K562 (cell line): ENCODE results near the gene LENG9. TPM values are rescaled to one million over a fixed set of nuclear protein-coding genes. Genes with fewer than 3 reads are reported as not detected.
A peak's percentile ranks its signal among the peaks of the same experiment; 100 is the strongest.

ENCODE experiments used
- ATF7 ChIP-seq: fragments of 450-650 bp; IDR thresholded peaks from 2 replicates; pipeline ENCODE4 v1.7.1; 2014; ENCODE audit warnings: mild to moderate bottlenecking, moderate library complexity
- BRD4 ChIP-seq: fragments of 200-600 bp; sonication (generic); IDR thresholded peaks from 2 replicates; pipeline ENCODE4 v1.6.1; 2017; ENCODE audit warnings: inconsistent platforms
- ELF4 ChIP-seq: fragments of 450-650 bp; formaldehyde crosslinking; IDR thresholded peaks from 2 replicates; pipeline ENCODE4 v1.4.0; 2022; ENCODE audit warnings: missing genetic modification characterization
- KAT7 ChIP-seq: sonication (generic); formaldehyde crosslinking; IDR thresholded peaks from 2 replicates; pipeline ENCODE4 v1.8.0; 2022; ENCODE audit warnings: missing genetic modification reagents, mild to moderate bottlenecking, borderline replicate concordance
- KDM2B ChIP-seq: fragments of 250-450 bp; sonication (Bioruptor Pico); IDR thresholded peaks from 2 replicates; pipeline ENCODE4 v1.8.0; 2021; ENCODE audit warnings: mild to moderate bottlenecking, moderate library complexity
- MXI1 ChIP-seq: IDR thresholded peaks from 2 replicates; pipeline ENCODE4 v1.6.1; 2011; ENCODE audit warnings: low read depth, mild to moderate bottlenecking, improper control_type of control experiment, low read length
- NR3C1 ChIP-seq: sonication (generic); formaldehyde crosslinking; IDR thresholded peaks from 2 replicates; pipeline ENCODE4 v1.8.1; 2022; ENCODE audit warnings: missing genetic modification reagents
- PURB ChIP-seq: sonication (generic); formaldehyde crosslinking; IDR thresholded peaks from 2 replicates; pipeline ENCODE4 v1.9.0; 2021; ENCODE audit warnings: low read depth, mild to moderate bottlenecking, missing genetic modification reagents
- RAD21 ChIP-seq, 2 experiments: fragments of 250-450 bp in 1 of 2; fragments of 450-650 bp in 1 of 2; sonication (Bioruptor Pico) in 1 of 2; formaldehyde crosslinking in 1 of 2; IDR thresholded peaks in 1 of 2; conservative IDR thresholded peaks in 1 of 2; 2 replicates each; pipeline versions ENCODE4 v1.4.0 to v1.8.0; 2020 to 2022; ENCODE audit warnings: mild to moderate bottlenecking in 2 of 2, moderate library complexity in 1 of 2
- SOX6 ChIP-seq: fragments of 450-650 bp; IDR thresholded peaks from 2 replicates; pipeline ENCODE4 v1.6.1; 2014; ENCODE audit warnings: mild to moderate bottlenecking
- SRSF9 ChIP-seq: fragments of 200-400 bp; formaldehyde crosslinking; IDR thresholded peaks from 2 replicates; pipeline ENCODE4 v1.6.1; 2017; ENCODE audit warnings: low read depth, low read length, borderline replicate concordance
- TOE1 ChIP-seq, 2 experiments: fragments of 450-650 bp in 1 of 2; sonication (generic) in 1 of 2; formaldehyde crosslinking in 1 of 2; IDR thresholded peaks; 2 replicates each; pipeline versions ENCODE4 v1.7.1 to v1.8.0; 2016 to 2022; ENCODE audit warnings: borderline replicate concordance in 2 of 2, mild to moderate bottlenecking in 2 of 2, antibody characterized with exemption in 1 of 2, inconsistent platforms in 1 of 2, low read depth in 1 of 2, missing genetic modification reagents in 1 of 2, moderate library complexity in 1 of 2
- ZC3H4 ChIP-seq: sonication (generic); formaldehyde crosslinking; IDR thresholded peaks from 2 replicates; pipeline ENCODE4 v1.9.0; 2021; ENCODE audit warnings: missing genetic modification reagents, borderline replicate concordance
- polyA plus RNA-seq, 8 experiments: library from polyadenylated mRNA; depleted of rRNA in 4 of 8; stranded (reverse) in 5 of 8; unstranded in 3 of 8; fragments of >200 nt; fragmentation: Nextera tagmentation in 2 of 8; fragmentation: Illumina TruSeq in 1 of 8; extraction: Ambion mirVana in 2 of 8; extraction: Trizol in 1 of 8; gene quantifications; 2 replicates each; pipeline versions ENCODE4 v1.2.1 to v1.2.3, GENCODE V29; 2011 to 2014; ENCODE audit warnings: inconsistent platforms in 1 of 8, missing spikeins in 1 of 8
- total RNA-seq, 7 experiments: library from RNA; depleted of rRNA in 6 of 7; stranded (reverse); fragments of >200 nt in 6 of 7; fragmentation: Illumina TruSeq in 2 of 7; extraction: Trizol in 2 of 7; gene quantifications; 2 replicates each; pipeline versions ENCODE4 v1.2.1 to v1.2.3, GENCODE V29; 2011 to 2021; ENCODE audit warnings: low replicate concordance in 1 of 7
- TF ChIP-seq, protein P1 (sequence below): fragments of 450-650 bp; IDR thresholded peaks from 2 replicates; pipeline ENCODE4 v1.6.1; 2017; ENCODE audit warnings: antibody characterized with exemption, mild to moderate bottlenecking
- TF ChIP-seq, protein P2 (sequence below), 2 experiments: fragments of 450-650 bp; IDR thresholded peaks; 2 replicates each; pipeline ENCODE4 v1.6.1; 2016
- TF ChIP-seq, protein P3 (sequence below): fragments of 250-450 bp; sonication (Bioruptor Pico); IDR thresholded peaks from 2 replicates; pipeline ENCODE4 v1.8.0; 2022; ENCODE audit warnings: moderate library complexity, mild to moderate bottlenecking, inconsistent platforms
- TF ChIP-seq, protein P4 (sequence below): sonication (generic); formaldehyde crosslinking; IDR thresholded peaks from 2 replicates; pipeline ENCODE4 v1.8.0; 2022; ENCODE audit warnings: mild to moderate bottlenecking, missing genetic modification reagents

LENG9 gene
- total and polyA plus RNA-seq, 9 of the 15 experiments (the other 6 are each of a cell fraction or from before 2014, with no cell fraction given): 0.06 to 0.64 (median 0.33) TPM; not detected in 1

DNA sequence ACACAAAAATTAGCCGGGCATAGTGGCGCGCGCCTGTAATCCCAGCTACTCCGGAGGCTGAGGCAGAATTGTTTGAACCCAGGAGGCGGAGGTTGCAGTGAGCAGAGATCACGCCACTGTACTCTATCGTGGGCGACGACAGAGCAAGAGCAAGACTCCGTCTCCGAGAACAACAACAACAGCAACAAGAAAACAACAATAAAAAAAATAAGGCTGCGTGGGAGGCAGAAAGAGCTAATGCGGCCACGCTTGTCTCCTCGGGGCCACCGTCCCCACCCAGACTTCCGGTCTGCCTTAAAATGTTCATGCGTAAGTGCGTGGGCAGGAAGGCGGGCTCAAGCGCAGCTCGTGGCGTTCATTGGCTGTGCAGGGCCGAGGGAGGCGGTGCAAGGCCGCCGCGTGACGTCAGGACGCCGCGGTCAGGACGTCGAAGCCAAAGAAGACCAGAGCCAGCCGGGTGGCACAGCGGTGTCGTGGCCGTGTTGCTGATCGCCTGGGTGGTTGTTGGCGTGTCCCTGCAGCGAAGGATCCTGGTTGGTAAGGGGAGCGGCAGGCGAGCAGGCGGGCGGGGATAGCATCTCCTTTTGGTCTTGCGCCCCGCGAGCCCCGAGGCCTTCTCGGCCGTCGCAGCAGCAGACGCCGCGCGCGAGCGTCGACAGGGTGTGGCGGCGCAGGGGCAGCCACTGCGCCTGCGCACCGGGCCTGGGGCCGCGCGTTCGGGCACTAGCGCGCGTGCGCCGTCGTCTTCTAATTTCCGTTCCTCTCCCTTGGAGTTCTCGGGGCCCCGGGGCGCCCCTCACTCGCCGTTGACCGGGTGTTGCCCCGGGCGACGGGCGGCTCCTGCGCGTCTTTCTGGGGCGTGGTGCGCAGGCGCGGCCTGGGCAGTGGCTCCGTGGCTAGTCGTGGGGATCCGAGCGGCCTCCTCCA, 14.5 kb downstream of the LENG9 start, which contains the start of gene LENG8 (continued):
- TF ChIP-seq, protein P1, sequence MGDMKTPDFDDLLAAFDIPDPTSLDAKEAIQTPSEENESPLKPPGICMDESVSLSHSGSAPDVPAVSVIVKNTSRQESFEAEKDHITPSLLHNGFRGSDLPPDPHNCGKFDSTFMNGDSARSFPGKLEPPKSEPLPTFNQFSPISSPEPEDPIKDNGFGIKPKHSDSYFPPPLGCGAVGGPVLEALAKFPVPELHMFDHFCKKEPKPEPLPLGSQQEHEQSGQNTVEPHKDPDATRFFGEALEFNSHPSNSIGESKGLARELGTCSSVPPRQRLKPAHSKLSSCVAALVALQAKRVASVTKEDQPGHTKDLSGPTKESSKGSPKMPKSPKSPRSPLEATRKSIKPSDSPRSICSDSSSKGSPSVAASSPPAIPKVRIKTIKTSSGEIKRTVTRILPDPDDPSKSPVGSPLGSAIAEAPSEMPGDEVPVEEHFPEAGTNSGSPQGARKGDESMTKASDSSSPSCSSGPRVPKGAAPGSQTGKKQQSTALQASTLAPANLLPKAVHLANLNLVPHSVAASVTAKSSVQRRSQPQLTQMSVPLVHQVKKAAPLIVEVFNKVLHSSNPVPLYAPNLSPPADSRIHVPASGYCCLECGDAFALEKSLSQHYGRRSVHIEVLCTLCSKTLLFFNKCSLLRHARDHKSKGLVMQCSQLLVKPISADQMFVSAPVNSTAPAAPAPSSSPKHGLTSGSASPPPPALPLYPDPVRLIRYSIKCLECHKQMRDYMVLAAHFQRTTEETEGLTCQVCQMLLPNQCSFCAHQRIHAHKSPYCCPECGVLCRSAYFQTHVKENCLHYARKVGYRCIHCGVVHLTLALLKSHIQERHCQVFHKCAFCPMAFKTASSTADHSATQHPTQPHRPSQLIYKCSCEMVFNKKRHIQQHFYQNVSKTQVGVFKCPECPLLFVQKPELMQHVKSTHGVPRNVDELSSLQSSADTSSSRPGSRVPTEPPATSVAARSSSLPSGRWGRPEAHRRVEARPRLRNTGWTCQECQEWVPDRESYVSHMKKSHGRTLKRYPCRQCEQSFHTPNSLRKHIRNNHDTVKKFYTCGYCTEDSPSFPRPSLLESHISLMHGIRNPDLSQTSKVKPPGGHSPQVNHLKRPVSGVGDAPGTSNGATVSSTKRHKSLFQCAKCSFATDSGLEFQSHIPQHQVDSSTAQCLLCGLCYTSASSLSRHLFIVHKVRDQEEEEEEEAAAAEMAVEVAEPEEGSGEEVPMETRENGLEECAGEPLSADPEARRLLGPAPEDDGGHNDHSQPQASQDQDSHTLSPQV: peak; percentile 87
- TF ChIP-seq ZC3H4 (CRISPR knock-in tag): no peak
- 0 out of 2 replicates have a peak, but pooled peaks have one; percentile 41 for TF ChIP-seq ELF4 (CRISPR knock-in tag)
- TF ChIP-seq KDM2B (CRISPR knock-in tag): no peak
- TF ChIP-seq SRSF9: no peak
- TF ChIP-seq RAD21 (CRISPR knock-in tag; conservative IDR thresholded peaks at IDR 0.05 in 1 of 2, IDR thresholded peaks at IDR 0.05 in 1 of 2): 0 out of 4 replicates have a peak, but pooled peaks of 1 of the 2 experiments have one; percentile 3
- TF ChIP-seq, protein P2, sequence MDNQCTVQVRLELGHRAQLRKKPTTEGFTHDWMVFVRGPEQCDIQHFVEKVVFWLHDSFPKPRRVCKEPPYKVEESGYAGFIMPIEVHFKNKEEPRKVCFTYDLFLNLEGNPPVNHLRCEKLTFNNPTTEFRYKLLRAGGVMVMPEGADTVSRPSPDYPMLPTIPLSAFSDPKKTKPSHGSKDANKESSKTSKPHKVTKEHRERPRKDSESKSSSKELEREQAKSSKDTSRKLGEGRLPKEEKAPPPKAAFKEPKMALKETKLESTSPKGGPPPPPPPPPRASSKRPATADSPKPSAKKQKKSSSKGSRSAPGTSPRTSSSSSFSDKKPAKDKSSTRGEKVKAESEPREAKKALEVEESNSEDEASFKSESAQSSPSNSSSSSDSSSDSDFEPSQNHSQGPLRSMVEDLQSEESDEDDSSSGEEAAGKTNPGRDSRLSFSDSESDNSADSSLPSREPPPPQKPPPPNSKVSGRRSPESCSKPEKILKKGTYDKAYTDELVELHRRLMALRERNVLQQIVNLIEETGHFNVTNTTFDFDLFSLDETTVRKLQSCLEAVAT (IDR thresholded peaks at IDR 0.05): peak; percentile 12 to 69; a peak in 3 of 4 replicates
- TF ChIP-seq KAT7: peak; percentile 89; the same call in 1 of the 2 replicates
- TF ChIP-seq, protein P3, sequence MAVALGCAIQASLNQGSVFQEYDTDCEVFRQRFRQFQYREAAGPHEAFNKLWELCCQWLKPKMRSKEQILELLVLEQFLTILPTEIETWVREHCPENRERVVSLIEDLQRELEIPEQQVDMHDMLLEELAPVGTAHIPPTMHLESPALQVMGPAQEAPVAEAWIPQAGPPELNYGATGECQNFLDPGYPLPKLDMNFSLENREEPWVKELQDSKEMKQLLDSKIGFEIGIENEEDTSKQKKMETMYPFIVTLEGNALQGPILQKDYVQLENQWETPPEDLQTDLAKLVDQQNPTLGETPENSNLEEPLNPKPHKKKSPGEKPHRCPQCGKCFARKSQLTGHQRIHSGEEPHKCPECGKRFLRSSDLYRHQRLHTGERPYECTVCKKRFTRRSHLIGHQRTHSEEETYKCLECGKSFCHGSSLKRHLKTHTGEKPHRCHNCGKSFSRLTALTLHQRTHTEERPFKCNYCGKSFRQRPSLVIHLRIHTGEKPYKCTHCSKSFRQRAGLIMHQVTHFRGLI (CRISPR knock-in tag): no peak
- TF ChIP-seq ATF7: peak; percentile 95
- peak; percentile 19; the same call in 1 of the 2 replicates for TF ChIP-seq SOX6
- TF ChIP-seq NR3C1 (CRISPR knock-in tag): peak; percentile 64; the same call in 1 of the 2 replicates
- peak; percentile 83; the same call in 1 of the 2 replicates for TF ChIP-seq TOE1 (IDR thresholded peaks at IDR 0.05; ENCODE audit: borderline replicate concordance)
- no peak for TF ChIP-seq TOE1 (CRISPR knock-in tag; IDR thresholded peaks at IDR 0.05; ENCODE audit: borderline replicate concordance, low read depth)
- TF ChIP-seq, protein P4, sequence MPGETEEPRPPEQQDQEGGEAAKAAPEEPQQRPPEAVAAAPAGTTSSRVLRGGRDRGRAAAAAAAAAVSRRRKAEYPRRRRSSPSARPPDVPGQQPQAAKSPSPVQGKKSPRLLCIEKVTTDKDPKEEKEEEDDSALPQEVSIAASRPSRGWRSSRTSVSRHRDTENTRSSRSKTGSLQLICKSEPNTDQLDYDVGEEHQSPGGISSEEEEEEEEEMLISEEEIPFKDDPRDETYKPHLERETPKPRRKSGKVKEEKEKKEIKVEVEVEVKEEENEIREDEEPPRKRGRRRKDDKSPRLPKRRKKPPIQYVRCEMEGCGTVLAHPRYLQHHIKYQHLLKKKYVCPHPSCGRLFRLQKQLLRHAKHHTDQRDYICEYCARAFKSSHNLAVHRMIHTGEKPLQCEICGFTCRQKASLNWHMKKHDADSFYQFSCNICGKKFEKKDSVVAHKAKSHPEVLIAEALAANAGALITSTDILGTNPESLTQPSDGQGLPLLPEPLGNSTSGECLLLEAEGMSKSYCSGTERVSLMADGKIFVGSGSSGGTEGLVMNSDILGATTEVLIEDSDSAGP: peak; percentile 50; the same call in 1 of the 2 replicates
- peak; percentile 75; the same call in 1 of the 2 replicates for TF ChIP-seq MXI1
- TF ChIP-seq PURB (CRISPR knock-in tag): no peak
- TF ChIP-seq BRD4: peak; percentile 89
